HG03575 (cell line): ENCODE results near the gene CBLL1.

Experiments used
- ATAC-seq: cut with Tn5 transposase; IDR thresholded peaks from one replicate; pipeline ENCODE4 v1.9.1; 2021; ENCODE audit not compliant: unreplicated experiment, insufficient number of reproducible peaks, low FRiP score; ENCODE audit errors: extremely low read depth

The CBLL1 gene

GRCh38 chr7:107728276-107728675 lies 15.7 kb upstream of the CBLL1 start:
- ATAC-seq = no peak

GRCh38 chr7:107742678-107743566 lies 1.0 kb upstream of the CBLL1 start:
- ATAC-seq = peak; percentile 20

GRCh38 chr7:107744345-107744750 lies 406 bp downstream of the CBLL1 start:
- ATAC-seq = no peak

GRCh38 chr7:107746006-107746405 lies 2.1 kb downstream of the CBLL1 start:
- no peak for ATAC-seq

- ATAC-seq = no peak
Observed at GRCh38 chr7:107751113-107751512, 7.2 kb downstream of the CBLL1 start.

GRCh38 chr7:107754642-107755041 lies 10.7 kb downstream of the CBLL1 start:
- ATAC-seq = no peak

- no peak for ATAC-seq
Observed at GRCh38 chr7:107758667-107759066, 14.7 kb downstream of the CBLL1 start.

- no peak for ATAC-seq
Observed at GRCh38 chr7:107767391-107767790, 23.4 kb downstream of the CBLL1 start.

GRCh38 chr7:107768263-107768662 lies 24.3 kb downstream of the CBLL1 start:
- no peak for ATAC-seq

GRCh38 chr7:107773027-107773426 lies 29.1 kb downstream of the CBLL1 start:
- ATAC-seq = no peak

GRCh38 chr7:107777702-107778101 lies 33.8 kb downstream of the CBLL1 start:
- ATAC-seq = no peak

GRCh38 chr7:107778283-107778682 lies 34.3 kb downstream of the CBLL1 start:
- no peak for ATAC-seq

GRCh38 chr7:107779647-107780099 lies 35.7 kb downstream of the CBLL1 start:
- ATAC-seq = no peak

GRCh38 chr7:107782374-107782773 lies 38.4 kb downstream of the CBLL1 start:
- ATAC-seq = no peak

- no peak for ATAC-seq
Observed at GRCh38 chr7:107783648-107784047, 39.7 kb downstream of the CBLL1 start.

GRCh38 chr7:107785170-107785569 lies 41.2 kb downstream of the CBLL1 start:
- no peak for ATAC-seq

GRCh38 chr7:107785926-107786325 lies 42.0 kb downstream of the CBLL1 start:
- no peak for ATAC-seq

- ATAC-seq = no peak
Observed at GRCh38 chr7:107788216-107788615, 44.3 kb downstream of the CBLL1 start.

- ATAC-seq = no peak
Observed at GRCh38 chr7:107788662-107789061, 44.7 kb downstream of the CBLL1 start.

GRCh38 chr7:107789647-107790046 lies 45.7 kb downstream of the CBLL1 start:
- ATAC-seq = no peak

- no peak for ATAC-seq
Observed at GRCh38 chr7:107792364-107792763, 48.4 kb downstream of the CBLL1 start.
